ENCODE measurements around the gene MR1.
"Not testable (repeated sequence)": the region's sequence is repeated elsewhere in the genome, so short reads cannot be mapped to it uniquely, and the experiment has no call there.

The MR1 gene

DNA sequence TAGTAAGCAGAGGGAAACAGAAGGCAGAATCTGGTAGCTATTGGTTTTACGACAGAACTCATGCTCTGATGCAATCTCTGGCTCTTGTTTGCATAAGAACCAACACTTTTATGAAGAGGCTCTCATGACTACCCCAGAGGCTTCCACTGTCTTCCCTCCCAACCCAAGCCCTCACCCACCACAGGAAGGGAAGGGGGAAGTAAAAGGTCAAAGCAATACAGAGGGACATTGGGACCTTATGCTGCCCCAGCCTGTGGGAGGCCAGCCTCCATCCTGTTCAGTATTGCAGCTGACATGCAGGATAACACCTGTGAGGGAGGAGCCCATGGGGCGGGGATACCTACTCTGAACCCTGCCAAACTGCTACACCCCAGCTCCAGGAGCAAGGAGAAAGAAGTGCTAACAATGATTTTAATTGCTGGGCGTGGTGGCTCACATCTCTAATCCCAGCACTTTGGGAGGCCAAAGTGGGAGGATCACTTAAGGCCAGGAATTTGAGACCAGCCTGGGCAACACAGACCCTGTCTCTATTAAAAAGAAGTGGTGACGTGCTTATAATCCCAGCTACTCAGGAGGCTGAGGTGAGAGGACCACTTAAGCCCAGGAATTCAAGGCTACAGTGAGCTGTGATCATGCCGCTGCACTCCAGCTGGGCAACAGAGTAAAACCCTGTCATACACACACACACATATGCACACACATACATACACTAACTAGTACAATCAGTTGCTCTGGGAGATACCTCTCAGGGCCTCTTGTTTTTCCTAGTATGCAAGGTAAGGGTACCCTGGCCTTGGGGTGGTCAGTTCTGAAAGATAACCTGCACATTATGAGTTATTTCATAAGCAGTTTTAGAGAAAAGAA, 9.5 kb downstream of the MR1 start:
- no peak overlapping the region for H3K4me3 Mint-ChIP-seq
- no peaks in the 10 kb centered on the region for H3K36me3 Mint-ChIP-seq (ENCODE audit: low read depth)
- peaks cover 21% of the 10 kb centered on the region for H3K4me1 Mint-ChIP-seq
- TF ChIP-seq, protein P1, sequence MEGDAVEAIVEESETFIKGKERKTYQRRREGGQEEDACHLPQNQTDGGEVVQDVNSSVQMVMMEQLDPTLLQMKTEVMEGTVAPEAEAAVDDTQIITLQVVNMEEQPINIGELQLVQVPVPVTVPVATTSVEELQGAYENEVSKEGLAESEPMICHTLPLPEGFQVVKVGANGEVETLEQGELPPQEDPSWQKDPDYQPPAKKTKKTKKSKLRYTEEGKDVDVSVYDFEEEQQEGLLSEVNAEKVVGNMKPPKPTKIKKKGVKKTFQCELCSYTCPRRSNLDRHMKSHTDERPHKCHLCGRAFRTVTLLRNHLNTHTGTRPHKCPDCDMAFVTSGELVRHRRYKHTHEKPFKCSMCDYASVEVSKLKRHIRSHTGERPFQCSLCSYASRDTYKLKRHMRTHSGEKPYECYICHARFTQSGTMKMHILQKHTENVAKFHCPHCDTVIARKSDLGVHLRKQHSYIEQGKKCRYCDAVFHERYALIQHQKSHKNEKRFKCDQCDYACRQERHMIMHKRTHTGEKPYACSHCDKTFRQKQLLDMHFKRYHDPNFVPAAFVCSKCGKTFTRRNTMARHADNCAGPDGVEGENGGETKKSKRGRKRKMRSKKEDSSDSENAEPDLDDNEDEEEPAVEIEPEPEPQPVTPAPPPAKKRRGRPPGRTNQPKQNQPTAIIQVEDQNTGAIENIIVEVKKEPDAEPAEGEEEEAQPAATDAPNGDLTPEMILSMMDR (IDR thresholded peaks at IDR 0.05) = no peak
- no peak for DNase-seq
- H3K9me3 Mint-ChIP-seq = peaks cover 6% of the 10 kb centered on the region
- no peak overlapping the region for H3K27ac Mint-ChIP-seq
- H3K27me3 Mint-ChIP-seq (ENCODE audit: low read depth, poor library complexity) = no peaks in the 10 kb centered on the region

DNA sequence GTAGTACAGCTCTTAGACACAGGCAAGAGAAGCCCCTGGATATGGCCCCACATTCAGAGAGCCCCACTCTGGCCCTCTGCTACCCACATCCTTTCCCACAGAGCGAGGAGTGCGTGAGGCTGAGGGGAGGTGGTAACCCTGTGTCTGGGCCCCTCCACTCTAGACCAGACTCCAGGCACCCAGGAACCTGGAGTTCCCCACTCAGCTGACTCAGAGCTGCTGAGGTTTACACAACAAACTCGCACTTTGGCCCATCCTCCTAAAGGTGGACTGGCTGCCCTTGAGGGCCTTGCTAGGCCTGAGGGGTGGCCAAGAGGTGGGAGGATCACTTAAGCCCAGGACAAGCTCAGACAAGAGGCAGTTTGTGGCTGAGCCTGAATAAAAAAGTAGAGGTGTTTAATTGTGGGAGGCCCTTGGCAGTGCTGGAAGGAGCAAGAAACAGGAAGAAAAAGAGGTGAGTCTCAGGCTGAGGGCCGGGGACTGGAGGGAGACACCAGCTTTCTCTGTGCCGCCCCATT, 10.7 kb downstream of the MR1 start:
- Mint-ChIP-seq H3K27me3 (ENCODE audit: low read depth, poor library complexity) (no peaks in the 10 kb centered on the region), H3K4me3 (no peak overlapping the region), H3K36me3 (ENCODE audit: low read depth) (no peaks in the 10 kb centered on the region), H3K27ac (peak overlapping the region; percentile 7), H3K4me1 (peaks cover 21% of the 10 kb centered on the region), H3K9me3 (peaks cover 6% of the 10 kb centered on the region)
- DNase-seq = no peak
- TF ChIP-seq, protein P1 (IDR thresholded peaks at IDR 0.05) = no peak

DNA sequence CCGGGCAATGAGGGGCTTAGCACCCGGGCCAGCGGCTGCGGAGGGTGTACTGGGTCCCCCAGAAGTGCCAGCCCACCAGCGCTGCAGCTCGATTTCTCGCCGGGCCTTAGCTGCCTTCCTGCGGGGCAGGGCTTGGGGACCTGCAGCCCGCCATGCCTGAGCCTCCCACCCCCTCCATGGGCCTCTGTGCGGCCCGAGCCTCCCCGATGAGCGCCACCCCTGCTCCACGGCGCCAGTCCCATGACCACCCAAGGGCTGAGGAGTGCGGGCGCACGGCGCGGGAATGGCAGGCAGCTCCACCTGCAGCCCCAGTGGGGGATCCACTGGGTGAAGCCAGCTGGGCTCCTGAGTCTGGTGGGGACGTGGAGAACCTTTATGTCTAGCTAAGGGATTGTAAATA, 12.2 kb downstream of the MR1 start:
- not testable (repeated sequence) for H3K27ac Mint-ChIP-seq; H3K4me3 Mint-ChIP-seq; H3K36me3 Mint-ChIP-seq (ENCODE audit: low read depth); H3K9me3 Mint-ChIP-seq; H3K27me3 Mint-ChIP-seq (ENCODE audit: low read depth, poor library complexity); DNase-seq
- peaks cover 21% of the 10 kb centered on the region for H3K4me1 Mint-ChIP-seq

DNA sequence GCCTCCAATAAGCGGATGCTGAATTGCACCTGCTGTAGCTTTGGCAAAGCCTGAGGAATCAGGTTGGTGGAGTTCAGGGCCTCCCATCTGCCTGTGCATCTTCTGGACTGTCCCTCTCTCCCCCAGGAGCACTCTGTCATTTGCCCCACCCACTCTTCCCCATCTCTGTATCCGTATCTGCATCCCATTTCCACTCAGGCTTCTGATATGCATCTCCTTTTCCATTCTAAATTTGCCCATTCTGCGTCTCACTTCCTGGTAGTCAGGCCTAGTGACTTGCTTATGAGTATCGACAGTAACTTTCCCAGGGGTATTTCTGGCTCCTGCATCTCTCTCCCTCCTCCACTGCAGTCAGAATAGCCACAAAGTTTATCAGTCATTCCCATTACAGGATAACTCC, 15.6 kb downstream of the MR1 start:
- Mint-ChIP-seq H3K27me3 (ENCODE audit: low read depth, poor library complexity) (peaks cover 13% of the 10 kb centered on the region), H3K4me1 (peaks cover 14% of the 10 kb centered on the region), H3K36me3 (ENCODE audit: low read depth) (no peaks in the 10 kb centered on the region), H3K4me3 (no peak overlapping the region), H3K9me3 (peaks cover 6% of the 10 kb centered on the region), H3K27ac (no peak overlapping the region)
- no peak for DNase-seq
- TF ChIP-seq, protein P1 (IDR thresholded peaks at IDR 0.05) = no peak

DNA sequence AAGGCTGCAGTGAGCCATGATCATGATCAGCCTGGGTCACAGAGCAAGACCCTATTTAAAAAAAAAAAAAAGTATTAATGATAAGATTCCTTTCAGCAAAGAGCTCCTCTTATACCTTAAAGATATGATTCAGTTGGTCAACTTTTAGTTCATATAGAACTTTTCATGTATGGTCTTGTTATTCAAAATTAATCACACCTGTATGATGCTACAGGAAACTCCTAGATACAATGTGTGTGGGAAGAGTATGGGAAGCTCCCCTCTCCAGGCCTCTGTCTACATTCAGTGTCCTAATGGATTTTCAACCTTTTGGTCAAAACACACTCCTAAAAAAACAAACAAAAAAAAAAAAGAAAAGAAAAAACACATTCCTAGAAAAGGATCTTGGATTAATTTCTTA, 17.1 kb downstream of the MR1 start:
- H3K27me3 Mint-ChIP-seq (ENCODE audit: low read depth, poor library complexity) = peaks cover 17% of the 10 kb centered on the region

DNA sequence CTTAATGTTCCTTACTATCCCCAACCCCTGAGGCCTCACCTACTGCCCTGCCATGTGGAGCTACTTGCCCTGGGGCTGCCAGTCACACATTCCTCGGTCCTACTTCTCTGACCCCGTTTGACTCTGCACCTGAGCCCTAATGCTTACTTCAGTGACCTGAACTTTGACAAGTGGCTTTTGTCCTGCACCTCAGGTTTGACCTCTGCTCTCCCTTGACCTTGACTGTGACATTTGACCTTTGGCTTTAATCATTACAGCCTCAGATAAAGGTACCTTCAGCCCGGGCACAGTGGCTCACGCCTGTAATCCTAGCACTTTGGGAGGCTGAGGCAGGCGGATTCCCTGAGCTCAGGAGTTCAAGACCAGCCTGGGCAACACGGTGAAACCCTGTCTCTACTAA, 22.8 kb downstream of the MR1 start:
- peaks cover 21% of the 10 kb centered on the region for H3K27me3 Mint-ChIP-seq (ENCODE audit: low read depth, poor library complexity)
- no peaks in the 10 kb centered on the region for H3K36me3 Mint-ChIP-seq (ENCODE audit: low read depth)
- H3K4me3 Mint-ChIP-seq = no peak overlapping the region
- no peak for DNase-seq
- no peak overlapping the region for H3K27ac Mint-ChIP-seq
- peaks cover 14% of the 10 kb centered on the region for H3K9me3 Mint-ChIP-seq
- TF ChIP-seq, protein P1 (IDR thresholded peaks at IDR 0.05) = no peak
- no peaks in the 10 kb centered on the region for H3K4me1 Mint-ChIP-seq

More for the DNA sequence above, 17.1 kb downstream of the MR1 start:
- no peak overlapping the region for H3K4me3 Mint-ChIP-seq
- H3K4me1 Mint-ChIP-seq = peaks cover 5% of the 10 kb centered on the region
- peaks cover 6% of the 10 kb centered on the region for H3K9me3 Mint-ChIP-seq
- H3K27ac Mint-ChIP-seq = no peak overlapping the region
- H3K36me3 Mint-ChIP-seq (ENCODE audit: low read depth) = no peaks in the 10 kb centered on the region
- no peak for DNase-seq
- TF ChIP-seq, protein P1 (IDR thresholded peaks at IDR 0.05) = no peak
